Fibroblast of lung (primary cell): ENCODE measurements around the gene ARHGAP6.

ENCODE experiments used
- EZH2 ChIP-seq: IDR thresholded peaks from 2 replicates; pipeline ENCODE4 v1.5.1; 2012; ENCODE audit warnings: low read length, control low read depth, mild to moderate bottlenecking; ENCODE audit errors: missing control alignments
- TF ChIP-seq, protein P1 (sequence below), 2 donors: IDR thresholded peaks in 1 of 2; conservative IDR thresholded peaks in 1 of 2; 1 replicate in 1 of 2; 2 replicates in 1 of 2; pipeline ENCODE4 v1.5.1; 2011 to 2012; ENCODE audit warnings: low read length in 2 of 2, control low read depth in 1 of 2, inconsistent platforms in 1 of 2, low read depth in 1 of 2, mild to moderate bottlenecking in 1 of 2

- no peak for TF ChIP-seq EZH2
- TF ChIP-seq, protein P1, sequence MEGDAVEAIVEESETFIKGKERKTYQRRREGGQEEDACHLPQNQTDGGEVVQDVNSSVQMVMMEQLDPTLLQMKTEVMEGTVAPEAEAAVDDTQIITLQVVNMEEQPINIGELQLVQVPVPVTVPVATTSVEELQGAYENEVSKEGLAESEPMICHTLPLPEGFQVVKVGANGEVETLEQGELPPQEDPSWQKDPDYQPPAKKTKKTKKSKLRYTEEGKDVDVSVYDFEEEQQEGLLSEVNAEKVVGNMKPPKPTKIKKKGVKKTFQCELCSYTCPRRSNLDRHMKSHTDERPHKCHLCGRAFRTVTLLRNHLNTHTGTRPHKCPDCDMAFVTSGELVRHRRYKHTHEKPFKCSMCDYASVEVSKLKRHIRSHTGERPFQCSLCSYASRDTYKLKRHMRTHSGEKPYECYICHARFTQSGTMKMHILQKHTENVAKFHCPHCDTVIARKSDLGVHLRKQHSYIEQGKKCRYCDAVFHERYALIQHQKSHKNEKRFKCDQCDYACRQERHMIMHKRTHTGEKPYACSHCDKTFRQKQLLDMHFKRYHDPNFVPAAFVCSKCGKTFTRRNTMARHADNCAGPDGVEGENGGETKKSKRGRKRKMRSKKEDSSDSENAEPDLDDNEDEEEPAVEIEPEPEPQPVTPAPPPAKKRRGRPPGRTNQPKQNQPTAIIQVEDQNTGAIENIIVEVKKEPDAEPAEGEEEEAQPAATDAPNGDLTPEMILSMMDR (conservative IDR thresholded peaks at IDR 0.05 in 1 of 2, IDR thresholded peaks at IDR 0.05 in 1 of 2; ENCODE audit: low read depth in 1 of 2, low read length in 2 of 2) = no peak
These were observed 155.9 kb downstream of the ARHGAP6 start for GRCh38 chrX:11509786-11510185.
